BE2C (cell line): Measurements from ENCODE around the gene DUOX1.
"Not testable (repeated sequence)": the region's sequence is repeated elsewhere in the genome, so short reads cannot be mapped to it uniquely, and the experiment has no call there.

Experiments used
- DNase-seq: peaks from one replicate; pipeline ENCODE4 v3.0.0-alpha.2; 2020
- H3K27me3 ChIP-seq: fragments of 250-450 bp; sonication (Bioruptor Pico); 2 replicates; pipeline ENCODE4 v1.5.1; 2020; ENCODE audit warnings: mild to moderate bottlenecking
- H3K36me3 ChIP-seq: fragments of 250-450 bp; sonication (Bioruptor Pico); 2 replicates; pipeline ENCODE4 v1.5.1; 2020; ENCODE audit warnings: mild to moderate bottlenecking
- H3K4me1 ChIP-seq: fragments of 250-450 bp; sonication (Bioruptor Pico); 2 replicates; pipeline ENCODE4 v1.5.1; 2020
- H3K4me3 ChIP-seq: 2 replicates; pipeline ENCODE4 v1.5.1; 2011; ENCODE audit warnings: low read depth, low read length
- H3K9me3 ChIP-seq: fragments of 250-450 bp; sonication (Bioruptor Pico); 2 replicates; pipeline ENCODE4 v1.5.1; 2020
- TF ChIP-seq, protein P1 (sequence below): IDR thresholded peaks from 2 replicates; pipeline ENCODE4 v1.5.1; 2012; ENCODE audit warnings: mild to moderate bottlenecking, low read depth, low read length

The DUOX1 gene

DNA sequence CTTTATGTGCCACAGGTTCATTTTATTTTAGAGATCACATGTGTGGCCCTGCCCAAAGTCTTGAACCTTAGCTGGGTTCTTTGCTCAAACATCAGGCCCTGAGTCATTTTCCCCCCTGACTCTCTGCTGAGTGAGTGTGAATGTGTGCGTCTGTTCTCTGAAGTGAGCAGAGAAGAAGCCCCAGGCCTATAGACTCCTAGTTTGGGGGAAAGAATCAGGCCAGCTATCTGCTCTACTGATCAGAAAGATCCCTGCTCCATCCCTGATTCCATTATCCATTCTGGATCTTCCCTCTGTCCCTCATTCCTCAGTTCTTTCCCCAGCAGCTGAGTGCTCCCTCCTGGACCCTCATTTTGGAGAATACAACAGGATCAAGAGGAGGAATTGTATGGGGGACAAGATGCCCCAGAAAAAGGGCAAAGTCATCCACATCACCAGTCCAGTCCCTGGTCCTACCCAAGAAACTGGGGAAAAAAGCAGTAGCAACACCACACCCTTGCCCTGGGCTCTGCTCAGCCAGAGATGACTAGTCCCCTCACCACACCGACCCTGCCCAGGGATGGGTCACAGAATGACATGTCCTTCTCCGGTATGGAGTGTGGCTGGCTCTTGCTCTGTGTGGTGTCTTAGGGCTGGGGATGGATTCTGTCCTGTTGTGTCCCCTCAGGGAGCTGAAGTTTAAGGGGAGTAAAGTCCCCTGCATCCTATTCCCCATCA, 3.2 kb downstream of the DUOX1 start:
- Histone ChIP-seq H3K36me3 (no peaks in the 10 kb centered on the region), H3K9me3 (no peaks in the 10 kb centered on the region), H3K4me3 (no peak overlapping the region), H3K27me3 (no peaks in the 10 kb centered on the region; the same call in 1 of the 2 replicates), H3K4me1 (peaks cover 22% of the 10 kb centered on the region)
- TF ChIP-seq, protein P1, sequence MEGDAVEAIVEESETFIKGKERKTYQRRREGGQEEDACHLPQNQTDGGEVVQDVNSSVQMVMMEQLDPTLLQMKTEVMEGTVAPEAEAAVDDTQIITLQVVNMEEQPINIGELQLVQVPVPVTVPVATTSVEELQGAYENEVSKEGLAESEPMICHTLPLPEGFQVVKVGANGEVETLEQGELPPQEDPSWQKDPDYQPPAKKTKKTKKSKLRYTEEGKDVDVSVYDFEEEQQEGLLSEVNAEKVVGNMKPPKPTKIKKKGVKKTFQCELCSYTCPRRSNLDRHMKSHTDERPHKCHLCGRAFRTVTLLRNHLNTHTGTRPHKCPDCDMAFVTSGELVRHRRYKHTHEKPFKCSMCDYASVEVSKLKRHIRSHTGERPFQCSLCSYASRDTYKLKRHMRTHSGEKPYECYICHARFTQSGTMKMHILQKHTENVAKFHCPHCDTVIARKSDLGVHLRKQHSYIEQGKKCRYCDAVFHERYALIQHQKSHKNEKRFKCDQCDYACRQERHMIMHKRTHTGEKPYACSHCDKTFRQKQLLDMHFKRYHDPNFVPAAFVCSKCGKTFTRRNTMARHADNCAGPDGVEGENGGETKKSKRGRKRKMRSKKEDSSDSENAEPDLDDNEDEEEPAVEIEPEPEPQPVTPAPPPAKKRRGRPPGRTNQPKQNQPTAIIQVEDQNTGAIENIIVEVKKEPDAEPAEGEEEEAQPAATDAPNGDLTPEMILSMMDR = no peak
- no peak for DNase-seq

DNA sequence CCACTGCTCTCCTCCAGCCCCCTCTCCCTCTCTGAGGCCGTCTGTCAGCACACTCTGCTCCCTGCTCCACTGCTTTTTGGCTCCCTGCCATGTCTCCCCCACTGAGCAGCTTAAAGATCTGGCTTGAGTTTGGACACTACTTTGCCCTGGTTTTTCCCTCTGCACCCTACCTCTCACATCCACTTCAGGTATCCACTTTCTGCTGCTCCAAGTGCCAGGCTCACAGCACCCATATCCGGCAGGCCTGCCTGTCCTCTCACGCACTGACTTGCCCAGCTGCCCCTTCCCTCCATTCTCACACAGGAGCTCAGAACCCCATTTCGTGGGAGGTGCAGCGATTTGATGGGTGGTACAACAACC, 3.7 kb downstream of the DUOX1 start:
- Histone ChIP-seq H3K27me3 (no peaks in the 10 kb centered on the region; the same call in 1 of the 2 replicates), H3K4me3 (no peak overlapping the region)
- TF ChIP-seq, protein P1 = no peak

DNA sequence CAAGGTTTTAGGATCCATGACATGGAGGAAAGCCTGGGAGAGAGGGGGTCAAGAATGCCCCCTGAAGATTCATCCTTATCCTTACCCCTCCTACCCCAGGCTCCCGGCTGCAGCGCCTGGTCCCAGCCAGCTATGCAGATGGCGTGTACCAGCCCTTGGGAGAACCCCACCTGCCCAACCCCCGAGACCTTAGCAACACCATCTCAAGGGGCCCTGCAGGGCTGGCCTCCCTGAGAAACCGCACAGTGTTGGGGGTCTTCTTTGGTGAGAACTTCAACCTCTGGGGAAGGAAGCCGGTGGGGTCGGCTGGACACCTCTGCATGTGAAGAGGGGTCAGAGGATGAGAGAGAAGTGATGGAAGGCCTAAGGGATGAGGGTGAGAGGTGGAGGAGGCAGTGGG, 4.3 kb downstream of the DUOX1 start:
- Histone ChIP-seq H3K4me1 (peaks cover 22% of the 10 kb centered on the region), H3K27me3 (no peaks in the 10 kb centered on the region; the same call in 1 of the 2 replicates), H3K4me3 (no peak overlapping the region), H3K9me3 (no peaks in the 10 kb centered on the region), H3K36me3 (no peaks in the 10 kb centered on the region)
- TF ChIP-seq, protein P1 = no peak
- DNase-seq = no peak

More for the DNA sequence above, 3.7 kb downstream of the DUOX1 start:
- Histone ChIP-seq H3K4me1 (peaks cover 22% of the 10 kb centered on the region), H3K9me3 (no peaks in the 10 kb centered on the region), H3K36me3 (no peaks in the 10 kb centered on the region)
- peak; percentile 88 for DNase-seq

DNA sequence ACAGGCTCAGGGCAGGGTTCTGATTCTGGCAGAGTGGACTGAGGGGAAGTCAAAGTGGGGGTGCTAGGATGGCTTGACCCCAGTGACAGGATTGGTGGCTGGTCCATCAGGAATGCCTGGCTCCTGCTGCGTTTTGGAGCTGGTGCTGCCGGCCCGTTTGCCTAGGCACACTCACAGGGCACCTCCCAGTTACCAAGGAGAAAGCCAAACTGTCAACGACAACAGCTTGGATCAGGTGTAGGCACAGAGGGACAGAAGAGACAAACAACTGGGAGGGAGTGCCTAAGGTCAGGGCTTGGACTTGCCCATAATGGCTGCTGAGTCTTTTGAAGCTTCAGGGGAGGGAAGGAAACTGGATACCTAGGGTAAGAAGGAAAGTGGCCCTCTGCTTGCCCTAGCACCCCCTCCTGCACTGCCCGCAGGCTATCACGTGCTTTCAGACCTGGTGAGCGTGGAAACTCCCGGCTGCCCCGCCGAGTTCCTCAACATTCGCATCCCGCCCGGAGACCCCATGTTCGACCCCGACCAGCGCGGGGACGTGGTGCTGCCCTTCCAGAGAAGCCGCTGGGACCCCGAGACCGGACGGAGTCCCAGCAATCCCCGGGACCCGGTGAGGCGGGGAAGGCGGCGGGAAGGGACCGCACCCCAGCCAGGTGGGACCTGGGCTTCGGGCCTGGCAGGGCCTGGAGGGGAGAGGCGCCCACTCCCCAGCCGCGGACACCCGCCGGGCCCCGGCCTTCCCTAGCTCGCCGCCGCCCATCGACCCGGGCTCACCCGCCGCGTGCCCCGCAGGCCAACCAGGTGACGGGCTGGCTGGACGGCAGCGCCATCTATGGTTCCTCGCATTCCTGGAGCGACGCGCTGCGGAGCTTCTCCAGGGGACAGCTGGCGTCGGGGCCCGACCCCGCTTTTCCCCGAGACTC, 5.1 kb downstream of the DUOX1 start:
- no peaks in the 10 kb centered on the region for H3K36me3 ChIP-seq
- TF ChIP-seq, protein P1 = no peak
- peaks cover 22% of the 10 kb centered on the region for H3K4me1 ChIP-seq
- no peaks in the 10 kb centered on the region; the same call in 1 of the 2 replicates for H3K27me3 ChIP-seq
- DNase-seq = no peak
- no peak overlapping the region for H3K4me3 ChIP-seq
- no peaks in the 10 kb centered on the region for H3K9me3 ChIP-seq

DNA sequence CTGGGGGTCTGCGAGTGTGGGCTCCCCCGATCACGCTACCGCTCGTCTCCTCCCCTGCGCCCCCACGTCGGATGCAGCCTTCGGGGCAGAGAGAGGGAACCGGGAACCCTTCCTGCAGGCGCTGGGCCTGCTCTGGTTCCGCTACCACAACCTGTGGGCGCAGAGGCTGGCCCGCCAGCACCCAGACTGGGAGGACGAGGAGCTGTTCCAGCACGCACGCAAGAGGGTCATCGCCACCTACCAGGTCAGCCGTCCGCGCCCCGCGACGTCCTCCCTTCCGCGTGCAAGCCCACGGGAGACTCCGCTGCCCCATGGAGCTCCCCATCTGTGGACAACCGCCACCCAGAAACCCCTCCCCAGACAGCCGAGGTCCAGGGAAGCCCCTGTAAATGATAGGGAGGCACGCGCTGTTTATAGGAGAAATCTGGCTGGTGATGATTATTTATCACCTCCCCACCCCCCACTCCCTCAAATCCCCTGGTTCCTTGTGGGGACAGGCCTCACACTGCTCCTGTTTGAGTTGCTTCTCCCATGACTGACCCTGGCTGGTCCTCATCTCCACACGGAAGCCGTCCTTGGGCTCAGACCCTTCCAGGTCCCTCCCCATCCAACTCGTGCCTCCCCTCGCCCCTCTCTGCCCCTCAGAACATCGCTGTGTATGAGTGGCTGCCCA, 6.0 kb downstream of the DUOX1 start:
- not testable (repeated sequence) for H3K4me3 ChIP-seq, H3K36me3 ChIP-seq, DNase-seq, H3K9me3 ChIP-seq, H3K27me3 ChIP-seq
- H3K4me1 ChIP-seq = peaks cover 22% of the 10 kb centered on the region

DNA sequence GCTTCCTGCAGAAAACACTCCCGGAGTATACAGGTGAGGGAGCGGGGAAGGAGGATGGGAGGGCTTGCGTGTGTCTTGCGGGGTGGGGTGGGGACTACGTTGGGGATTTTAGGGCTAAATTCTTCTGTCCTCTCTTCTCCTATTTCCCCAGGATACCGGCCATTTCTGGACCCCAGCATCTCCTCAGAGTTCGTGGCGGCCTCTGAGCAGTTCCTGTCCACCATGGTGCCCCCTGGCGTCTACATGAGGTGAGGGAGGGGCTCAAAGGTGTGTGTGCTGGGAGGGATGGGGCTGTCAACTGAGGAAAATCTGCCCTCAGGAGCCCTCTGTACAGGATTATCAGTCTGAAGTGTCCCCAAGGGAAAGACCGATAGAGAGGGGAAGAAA, 6.6 kb downstream of the DUOX1 start:
- H3K4me3 ChIP-seq = no peak overlapping the region
- TF ChIP-seq, protein P1 = no peak
- H3K27me3 ChIP-seq = no peaks in the 10 kb centered on the region; the same call in 1 of the 2 replicates
- no peaks in the 10 kb centered on the region for H3K36me3 ChIP-seq
- peaks cover 20% of the 10 kb centered on the region for H3K4me1 ChIP-seq
- no peak for DNase-seq
- no peaks in the 10 kb centered on the region for H3K9me3 ChIP-seq
